GM23248 (cell line): ENCODE results near the gene ANKRD55. TPM values are rescaled to one million over a fixed set of nuclear protein-coding genes. Genes with fewer than 3 reads are reported as not detected.
A peak's percentile ranks its signal among the peaks of the same experiment; 100 is the strongest.

ENCODE experiments used
- DNase-seq: peaks from one replicate; pipeline ENCODE4 v3.0.0-alpha.2; 2015
- H2AFZ ChIP-seq: fragments of 200-600 bp; sonication (generic); 2 replicates; pipeline ENCODE4 v1.6.1; 2016; ENCODE audit warnings: antibody characterized with exemption
- H3F3A ChIP-seq: fragments of 200-600 bp; sonication (generic); 2 replicates; pipeline ENCODE4 v1.6.1; 2016; ENCODE audit warnings: mild to moderate bottlenecking, antibody characterized with exemption, mixed run types; ENCODE audit not compliant: insufficient read depth
- H3K27ac ChIP-seq: fragments of 200-600 bp; sonication (generic); 2 replicates; pipeline ENCODE4 v1.5.1; 2016; ENCODE audit warnings: mild to moderate bottlenecking
- H3K27me3 ChIP-seq: fragments of 200-600 bp; sonication (generic); replicated peaks from 2 replicates; pipeline ENCODE4 v1.6.1; 2016; ENCODE audit warnings: mild to moderate bottlenecking; ENCODE audit not compliant: insufficient read depth
- H3K36me3 ChIP-seq: fragments of 200-600 bp; sonication (generic); 2 replicates; pipeline ENCODE4 v1.6.1; 2016; ENCODE audit warnings: low read depth, mild to moderate bottlenecking
- H3K4me1 ChIP-seq: fragments of 200-600 bp; sonication (generic); 2 replicates; pipeline ENCODE4 v1.6.1; 2016; ENCODE audit warnings: mild to moderate bottlenecking; ENCODE audit not compliant: insufficient read depth
- H3K4me2 ChIP-seq: fragments of 200-600 bp; sonication (generic); one replicate; pipeline ENCODE4 v1.6.1; 2016; ENCODE audit warnings: mild to moderate bottlenecking; ENCODE audit not compliant: unreplicated experiment
- H3K4me3 ChIP-seq: fragments of 200-600 bp; sonication (generic); 2 replicates; pipeline ENCODE4 v1.5.1; 2016; ENCODE audit warnings: mild to moderate bottlenecking
- H3K79me2 ChIP-seq: fragments of 200-600 bp; sonication (generic); 2 replicates; pipeline ENCODE4 v1.6.1; 2016; ENCODE audit warnings: mild to moderate bottlenecking; ENCODE audit not compliant: insufficient read depth
- H3K9ac ChIP-seq: fragments of 200-600 bp; sonication (generic); 2 replicates; pipeline ENCODE4 v1.6.1; 2016; ENCODE audit warnings: mild to moderate bottlenecking
- H3K9me2 ChIP-seq: fragments of 200-600 bp; sonication (generic); 2 replicates; pipeline ENCODE4 v1.6.1; 2016; ENCODE audit warnings: mixed run types, mild to moderate bottlenecking, moderate library complexity; ENCODE audit not compliant: insufficient read depth
- H3K9me3 ChIP-seq: fragments of 200-600 bp; sonication (generic); one replicate; pipeline ENCODE4 v1.6.1; 2017; ENCODE audit warnings: low read depth
- H4K20me1 ChIP-seq: fragments of 200-600 bp; sonication (generic); 2 replicates; pipeline ENCODE4 v1.6.0; 2016; ENCODE audit not compliant: insufficient read depth
- EZH2 ChIP-seq: fragments of 200-600 bp; sonication (generic); IDR thresholded peaks from 2 replicates; pipeline ENCODE4 v1.6.1; 2018; ENCODE audit warnings: antibody characterized with exemption, mild to moderate bottlenecking; ENCODE audit not compliant: insufficient read depth, poor library complexity, severe bottlenecking
- EZH2phosphoT487 ChIP-seq: fragments of 200-600 bp; sonication (generic); IDR thresholded peaks from 2 replicates; pipeline ENCODE4 v1.6.1; 2018; ENCODE audit warnings: antibody characterized with exemption, moderate library complexity, mild to moderate bottlenecking, low read depth; ENCODE audit not compliant: insufficient read depth
- WGBS, 2 experiments: methylation state at CpG; one replicate each; pipeline ENCODE4 v1.1.6; 2015 to 2017; ENCODE audit warnings: low lambda C conversion rate in 2 of 2, low coverage in 1 of 2; ENCODE audit errors: missing lambda C conversion rate in 2 of 2; 5-methylcytosine and 5-hydroxymethylcytosine counted together
- in situ Hi-C: fragments of 300-500 bp; cut with MboI; formaldehyde crosslinking; loops from 2 replicates; pipeline ENCODE4 v1.15.0; 2020
- polyA plus RNA-seq: library from polyadenylated mRNA; unstranded; fragments of >200 nt; fragmentation: Nextera tagmentation; extraction: Ambion mirVana; gene quantifications from 2 replicates; pipeline ENCODE4 v1.2.1, GENCODE V29; 2016
- total RNA-seq: library from RNA; depleted of rRNA; stranded (reverse); fragments of >200 nt; shearing (Covaris generic); gene quantifications from 2 replicates; pipeline ENCODE4 v1.2.3, GENCODE V29; 2014

ANKRD55 gene
- total and polyA plus RNA-seq, 2 experiments from 2014 or later = not detected

- DNase-seq = no peak
- no peaks in the 10 kb centered on the region for H3K9me3 ChIP-seq
- no peak overlapping the region for H3K4me2 ChIP-seq
- H3K9ac ChIP-seq = no peak overlapping the region
- H3K4me3 ChIP-seq = no peak overlapping the region
- H3K27ac ChIP-seq = no peak overlapping the region
- peaks cover 4% of the 10 kb centered on the region; the same call in 1 of the 2 replicates for H3K4me1 ChIP-seq
- H3F3A ChIP-seq = no peaks in the 10 kb centered on the region
- no peaks in the 10 kb centered on the region for H4K20me1 ChIP-seq
- no peaks in the 10 kb centered on the region for H3K36me3 ChIP-seq
- no peaks in the 10 kb centered on the region for H3K79me2 ChIP-seq
- no peak for TF ChIP-seq EZH2phosphoT487
- no peak for TF ChIP-seq EZH2
- H3K27me3 ChIP-seq = no peaks in the 10 kb centered on the region
- in situ Hi-C loops = no loop called here
- 88 to 92% methylated on average over 3 of the region's 3 CpGs for WGBS, 2 experiments
- H3K9me2 ChIP-seq = no peaks in the 10 kb centered on the region
- no peak overlapping the region for H2AFZ ChIP-seq
Measured at GRCh38 chr5:56066931-56067450, 166.1 kb downstream of the ANKRD55 start.

DNA sequence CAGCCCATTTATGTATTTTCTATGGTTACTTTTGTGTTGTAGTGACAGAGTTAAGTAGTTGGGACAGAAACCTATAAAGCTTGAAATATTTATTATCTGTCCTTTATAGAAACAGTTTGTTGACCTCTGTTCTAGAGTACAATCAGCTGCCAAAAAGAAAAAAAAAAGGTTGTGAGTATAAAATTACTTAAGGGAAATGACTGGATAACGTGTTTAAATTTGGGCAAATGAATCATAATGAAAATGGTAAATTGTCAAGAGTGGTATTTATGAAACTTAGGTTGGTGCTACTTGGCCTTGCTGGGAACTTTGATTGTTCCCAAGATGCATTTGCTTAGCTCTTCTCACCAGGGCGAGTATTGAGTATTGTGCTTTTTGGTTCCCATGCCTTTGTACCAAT, 168.1 kb downstream of the ANKRD55 start:
- TF ChIP-seq EZH2phosphoT487 = no peak
- TF ChIP-seq EZH2 = no peak
- Histone ChIP-seq H3F3A (no peaks in the 10 kb centered on the region), H4K20me1 (no peaks in the 10 kb centered on the region), H3K36me3 (no peaks in the 10 kb centered on the region), H3K27me3 (no peaks in the 10 kb centered on the region), H3K9ac (no peak overlapping the region), H3K79me2 (no peaks in the 10 kb centered on the region), H3K4me1 (no peaks in the 10 kb centered on the region), H3K27ac (no peak overlapping the region), H3K4me3 (no peak overlapping the region), H2AFZ (no peak overlapping the region), H3K9me2 (no peaks in the 10 kb centered on the region), H3K9me3 (no peaks in the 10 kb centered on the region), H3K4me2 (no peak overlapping the region)
- peak; percentile 6 for DNase-seq
- in situ Hi-C loops = no loop called here
- 56 to 58% methylated on average over 2 of the region's 2 CpGs for WGBS, 2 experiments

- no peak overlapping the region for H2AFZ ChIP-seq
- peaks cover 24% of the 10 kb centered on the region for H3F3A ChIP-seq
- no peak overlapping the region for H3K27ac ChIP-seq
- WGBS, 2 experiments = 91% methylated on average over 10 of the region's 10 CpGs
- H3K27me3 ChIP-seq = no peaks in the 10 kb centered on the region
- no peak for DNase-seq
- TF ChIP-seq EZH2 (no peak), EZH2phosphoT487 (no peak)
- no peaks in the 10 kb centered on the region for H3K79me2 ChIP-seq
- no peak overlapping the region for H3K9ac ChIP-seq
- no peaks in the 10 kb centered on the region for H3K9me2 ChIP-seq
- no peaks in the 10 kb centered on the region for H3K9me3 ChIP-seq
- in situ Hi-C loops = no loop called here
- H3K4me2 ChIP-seq = no peak overlapping the region
- H4K20me1 ChIP-seq = no peaks in the 10 kb centered on the region
- no peaks in the 10 kb centered on the region for H3K36me3 ChIP-seq
- peaks cover 17% of the 10 kb centered on the region for H3K4me1 ChIP-seq
- no peak overlapping the region for H3K4me3 ChIP-seq
Measured at GRCh38 chr5:56060276-56061110, 172.6 kb downstream of the ANKRD55 start.

GRCh38 chr5:56059854-56060253, 173.3 kb downstream of the ANKRD55 start:
- no peaks in the 10 kb centered on the region for H3K36me3 ChIP-seq
- H3K4me1 ChIP-seq = peaks cover 17% of the 10 kb centered on the region
- no peaks in the 10 kb centered on the region for H4K20me1 ChIP-seq
- in situ Hi-C loops = no loop called here
- TF ChIP-seq EZH2 = no peak
- TF ChIP-seq EZH2phosphoT487 = no peak
- DNase-seq = no peak
- WGBS, 2 experiments = 95 to 99% methylated on average over 8 of the region's 8 CpGs
- H3K9me2 ChIP-seq = no peaks in the 10 kb centered on the region
- H3K27me3 ChIP-seq = no peaks in the 10 kb centered on the region
- H3K27ac ChIP-seq = no peak overlapping the region
- H2AFZ ChIP-seq = no peak overlapping the region
- no peak overlapping the region for H3K4me3 ChIP-seq
- H3K9me3 ChIP-seq = no peaks in the 10 kb centered on the region
- no peak overlapping the region for H3K9ac ChIP-seq
- no peak overlapping the region for H3K4me2 ChIP-seq
- peaks cover 24% of the 10 kb centered on the region for H3F3A ChIP-seq
- H3K79me2 ChIP-seq = no peaks in the 10 kb centered on the region
